Measurements from ENCODE around the gene TCHHL1.

TCHHL1 gene

GRCh38 chr1:152038871-152039270 is 50.0 kb downstream of the TCHHL1 start:
- DNase-seq (ENCODE audit: low spot score) = no peak

GRCh38 chr1:152036267-152037216 is 52.3 kb downstream of the TCHHL1 start, which contains the start of gene S100A11:
Gene S100A11 (minus strand): TSS chr1:152037004. CDS start chr1:152036915, 89 bp downstream.
- DNase-seq (ENCODE audit: low spot score) = peak; percentile 85

DNA sequence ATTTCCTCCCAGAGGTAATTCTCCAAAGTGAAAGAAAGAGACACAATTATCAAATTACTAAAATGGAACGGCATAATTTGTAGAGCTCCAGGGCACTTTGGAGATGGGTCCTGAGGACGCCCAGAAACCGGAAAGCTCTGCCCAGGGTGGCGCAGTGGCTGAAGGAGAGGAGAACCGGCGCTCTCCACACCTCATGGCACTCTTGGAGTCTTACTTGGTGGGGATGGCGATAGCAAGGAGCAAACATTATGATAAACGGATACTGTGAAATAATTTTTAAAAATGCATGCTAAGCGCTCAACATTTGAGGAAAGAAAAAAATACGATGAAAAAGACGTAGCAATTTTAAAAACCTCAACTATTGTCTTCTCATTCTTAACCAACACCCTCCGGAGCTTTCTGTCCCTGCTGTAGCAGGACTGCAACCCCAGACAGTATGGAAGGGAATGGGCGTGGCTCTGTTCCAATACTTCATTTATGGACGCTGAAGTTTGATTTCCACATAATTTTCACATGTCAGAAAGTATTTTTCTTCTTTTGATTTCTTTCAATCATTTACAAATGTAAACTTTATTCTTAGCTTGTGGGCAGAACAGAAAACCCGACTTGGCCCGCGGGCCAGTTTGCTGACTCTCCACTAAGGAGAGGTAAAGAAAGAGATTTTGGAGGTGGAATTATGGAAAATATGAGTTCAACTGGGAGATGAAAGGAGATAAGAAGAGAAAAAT is 53.2 kb downstream of the TCHHL1 start:
- DNase-seq (ENCODE audit: low spot score) = peak; percentile 58

- DNase-seq (ENCODE audit: low spot score) = peak; percentile 87
These were observed 54.0 kb downstream of the TCHHL1 start for GRCh38 chr1:152034654-152035538.

GRCh38 chr1:152034324-152034653 is 54.6 kb downstream of the TCHHL1 start:
- no peak for DNase-seq (ENCODE audit: low spot score)

Measured in CD4-positive, alpha-beta T cell treated with Interleukin-2 at 100 ng/mL for 4 hours (primary cell).